GM18505 (cell line): Measurements from ENCODE around the gene CHKA.

Experiments
- ATAC-seq: cut with Tn5 transposase; IDR thresholded peaks from one replicate; pipeline ENCODE4 v1.9.1; 2021; ENCODE audit not compliant: unreplicated experiment
- POLR2A ChIP-seq: IDR thresholded peaks from 4 replicates; pipeline ENCODE4 v1.6.1; 2011; ENCODE audit warnings: borderline replicate concordance; ENCODE audit not compliant: insufficient read depth, insufficient read length; ENCODE audit errors: extremely low read depth

The CHKA gene

GRCh38 chr11:68037411-68038225, 83.6 kb downstream of the CHKA start:
- ATAC-seq = no peak
- TF ChIP-seq POLR2A = no peak

DNA sequence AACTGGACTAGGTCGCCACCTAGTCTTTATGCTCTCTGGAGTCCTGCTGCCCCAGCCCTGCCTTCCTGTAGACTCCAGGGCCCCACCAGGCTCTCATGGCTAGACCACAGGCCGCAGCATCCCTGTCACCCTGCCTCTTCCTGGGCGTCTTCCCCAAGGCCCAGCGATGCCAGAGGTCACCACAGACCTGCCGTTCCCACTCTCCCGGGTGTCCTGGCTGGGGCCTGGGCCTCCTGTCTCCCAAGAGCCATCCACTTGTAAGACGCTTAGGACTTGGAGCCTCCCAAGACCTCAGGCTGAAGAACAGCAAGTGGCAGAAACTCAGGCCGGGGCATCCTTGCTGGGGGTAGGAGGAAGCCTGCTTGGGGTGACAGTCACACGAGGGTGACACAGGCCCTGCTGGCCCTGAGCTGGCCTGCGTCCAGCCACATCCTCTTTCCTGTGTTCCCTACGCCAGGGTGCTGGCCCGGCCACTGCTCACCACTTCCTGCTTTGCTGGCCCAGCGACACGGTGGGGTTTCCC, 84.4 kb downstream of the CHKA start:
- TF ChIP-seq POLR2A = no peak
- ATAC-seq = no peak

GRCh38 chr11:68036141-68036716, 85.0 kb downstream of the CHKA start:
- ATAC-seq = no peak
- TF ChIP-seq POLR2A = no peak

- ATAC-seq = no peak
- no peak for TF ChIP-seq POLR2A
Observed at GRCh38 chr11:68035266-68035876, 85.8 kb downstream of the CHKA start.

DNA sequence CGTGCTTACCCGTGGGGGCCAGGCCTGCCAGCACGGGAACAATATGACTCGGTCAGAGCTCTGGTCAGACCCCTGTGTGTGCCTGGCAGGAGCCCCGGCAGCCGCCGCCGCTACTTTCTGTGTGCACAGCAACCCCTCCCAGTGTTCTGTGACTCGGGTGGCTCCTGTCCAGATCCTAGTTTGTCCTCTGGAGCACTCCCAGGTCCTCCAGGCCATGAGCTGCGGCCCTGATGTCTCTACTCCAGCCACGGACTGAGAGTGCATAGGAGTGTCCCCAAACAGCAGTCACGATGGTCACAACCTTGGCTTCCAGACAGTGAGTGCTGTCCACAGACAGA, 87.5 kb downstream of the CHKA start:
- no peak for TF ChIP-seq POLR2A
- no peak for ATAC-seq

GRCh38 chr11:68032997-68033707, 88.0 kb downstream of the CHKA start:
- no peak for ATAC-seq
- no peak for TF ChIP-seq POLR2A

- ATAC-seq = no peak
- no peak for TF ChIP-seq POLR2A
Observed at GRCh38 chr11:68032003-68032402, 89.2 kb downstream of the CHKA start.

DNA sequence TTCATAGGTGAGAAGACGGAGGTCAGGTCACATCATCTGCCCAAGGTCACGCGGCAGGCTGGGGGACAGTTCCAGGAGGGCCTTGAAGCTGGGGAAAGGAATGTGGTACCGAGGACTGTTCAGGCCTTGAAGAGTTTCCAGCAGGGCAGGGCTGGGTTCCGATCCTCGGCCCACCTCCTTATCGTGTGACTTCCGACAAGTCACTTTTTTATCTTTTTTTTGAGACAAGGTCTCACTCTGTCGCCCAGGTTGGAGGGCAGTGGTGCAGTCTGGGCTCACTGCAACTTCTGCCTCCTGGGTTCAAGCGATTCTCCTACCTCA, 90.1 kb downstream of the CHKA start:
- no peak for TF ChIP-seq POLR2A
- ATAC-seq = no peak

GRCh38 chr11:68030318-68031143, 90.7 kb downstream of the CHKA start, which contains the start of gene NDUFS8:
Gene NDUFS8 (plus strand): TSS chr11:68030681. CDS start chr11:68032152, 1,471 bp downstream.
- ATAC-seq = peak; percentile 88

GRCh38 chr11:68028802-68029545, 92.2 kb downstream of the CHKA start:
- ATAC-seq = no peak
- no peak for TF ChIP-seq POLR2A

More at GRCh38 chr11:68030318-68031143, 90.7 kb downstream of the CHKA start, which contains the start of gene NDUFS8:
- TF ChIP-seq POLR2A = peak; percentile 67

GRCh38 chr11:68027667-68028066, 93.5 kb downstream of the CHKA start:
- no peak for TF ChIP-seq POLR2A
- no peak for ATAC-seq
